HG03139 (cell line): ENCODE results near the gene ALK.

Experiments used
- ATAC-seq: cut with Tn5 transposase; IDR thresholded peaks from one replicate; pipeline ENCODE4 v1.9.1; 2021; ENCODE audit not compliant: unreplicated experiment

ALK gene

GRCh38 chr2:29218071-29218470 lies 703.3 kb downstream of the ALK start:
- no peak for ATAC-seq

DNA sequence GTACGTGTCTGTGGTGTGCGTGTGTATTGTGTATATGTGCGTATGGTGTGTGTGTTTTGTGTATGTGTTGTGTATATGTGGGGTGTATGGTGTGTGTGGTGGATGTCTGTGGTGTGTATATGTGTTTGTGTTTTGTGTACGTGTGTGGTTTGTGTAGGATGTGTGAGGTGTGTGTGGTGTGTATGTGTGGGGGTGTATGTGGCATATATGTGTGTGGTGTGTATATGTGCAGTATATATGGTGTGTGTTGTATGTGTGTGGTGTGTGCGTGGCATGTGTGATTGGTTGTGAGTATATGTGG lies 704.8 kb downstream of the ALK start:
- ATAC-seq: no peak

DNA sequence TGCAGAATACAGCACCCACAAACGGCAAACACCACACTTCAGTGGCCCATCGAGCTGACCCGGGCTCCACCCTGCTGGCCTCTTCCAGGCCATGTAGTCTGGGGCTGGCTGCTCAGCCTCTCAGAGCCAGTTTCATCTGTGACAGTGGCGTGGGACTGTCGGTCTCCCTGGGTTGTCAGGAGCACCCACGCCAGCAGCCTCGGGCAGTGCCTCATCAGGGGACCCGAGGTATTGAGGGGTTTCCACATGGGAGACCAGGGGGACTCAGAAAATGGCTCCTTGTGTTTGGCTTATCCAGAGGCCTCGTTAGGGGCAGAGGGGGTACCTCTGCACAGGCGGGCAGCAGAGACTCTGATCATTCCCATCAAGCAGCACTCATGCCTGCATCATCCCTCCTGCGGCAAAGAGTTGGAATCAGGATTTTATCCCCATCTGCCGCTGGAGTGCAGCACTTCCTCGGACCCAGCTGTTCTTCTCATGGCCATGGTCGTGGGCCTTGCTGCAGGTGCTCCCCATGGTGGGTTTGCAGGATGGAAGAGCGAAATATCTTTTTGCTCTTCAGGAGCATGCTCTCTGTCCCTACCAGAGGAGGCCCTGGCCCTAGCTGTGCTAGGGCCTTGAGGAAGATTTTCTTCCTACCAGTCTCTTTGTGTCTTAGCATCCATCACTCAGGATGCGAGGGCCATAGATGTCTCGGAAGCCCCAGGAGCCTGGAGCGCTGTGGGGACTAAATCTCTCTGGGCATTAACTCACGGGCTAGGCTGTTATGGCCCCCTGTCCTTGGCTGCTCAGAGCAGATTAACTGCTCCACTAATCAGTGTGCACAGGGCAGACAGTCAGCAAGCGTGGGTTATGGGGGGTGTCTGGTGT lies 705.4 kb downstream of the ALK start:
- ATAC-seq: no peak

DNA sequence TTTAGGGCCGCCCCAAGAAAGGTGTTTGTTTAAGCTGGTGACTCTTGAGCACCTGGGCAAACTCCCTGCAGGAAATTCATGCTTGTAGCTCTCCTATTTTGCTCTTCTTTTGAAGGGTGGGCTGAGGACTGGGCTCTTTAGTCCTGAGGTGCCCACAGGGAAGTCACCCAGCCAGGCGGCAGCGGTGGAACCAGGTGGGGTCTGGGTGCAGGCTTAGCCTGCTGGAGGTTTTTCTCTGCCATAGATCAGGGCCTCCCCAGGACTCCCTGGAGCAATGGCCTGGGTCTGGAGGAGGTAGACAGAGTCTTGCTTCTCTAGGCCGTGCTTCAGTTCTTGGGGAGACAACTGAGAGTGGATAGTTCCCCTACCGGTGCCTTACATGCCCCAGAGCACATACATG lies 706.3 kb downstream of the ALK start:
- ATAC-seq: no peak

- ATAC-seq: no peak
Measured at GRCh38 chr2:29213888-29214291, 707.5 kb downstream of the ALK start.

- no peak for ATAC-seq
Measured at GRCh38 chr2:29212009-29212408, 709.4 kb downstream of the ALK start.

DNA sequence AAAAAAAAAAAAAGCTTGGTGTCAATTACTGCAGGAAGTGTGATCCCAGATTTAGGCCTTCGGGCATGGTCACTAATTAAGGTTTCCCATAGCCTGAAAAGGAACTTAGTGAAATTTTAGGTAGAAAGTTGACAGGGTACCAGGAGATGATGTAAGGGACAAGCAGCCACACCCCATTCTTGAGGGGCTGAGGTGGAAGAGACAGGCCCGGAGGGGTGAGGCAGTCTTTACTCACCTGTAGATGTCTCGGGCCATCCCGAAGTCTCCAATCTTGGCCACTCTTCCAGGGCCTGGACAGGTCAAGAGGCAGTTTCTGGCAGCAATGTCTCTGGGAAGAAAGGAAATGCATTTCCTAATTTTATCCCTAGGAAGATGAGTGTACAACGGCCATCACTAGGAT lies 711.8 kb downstream of the ALK start:
- no peak for ATAC-seq

DNA sequence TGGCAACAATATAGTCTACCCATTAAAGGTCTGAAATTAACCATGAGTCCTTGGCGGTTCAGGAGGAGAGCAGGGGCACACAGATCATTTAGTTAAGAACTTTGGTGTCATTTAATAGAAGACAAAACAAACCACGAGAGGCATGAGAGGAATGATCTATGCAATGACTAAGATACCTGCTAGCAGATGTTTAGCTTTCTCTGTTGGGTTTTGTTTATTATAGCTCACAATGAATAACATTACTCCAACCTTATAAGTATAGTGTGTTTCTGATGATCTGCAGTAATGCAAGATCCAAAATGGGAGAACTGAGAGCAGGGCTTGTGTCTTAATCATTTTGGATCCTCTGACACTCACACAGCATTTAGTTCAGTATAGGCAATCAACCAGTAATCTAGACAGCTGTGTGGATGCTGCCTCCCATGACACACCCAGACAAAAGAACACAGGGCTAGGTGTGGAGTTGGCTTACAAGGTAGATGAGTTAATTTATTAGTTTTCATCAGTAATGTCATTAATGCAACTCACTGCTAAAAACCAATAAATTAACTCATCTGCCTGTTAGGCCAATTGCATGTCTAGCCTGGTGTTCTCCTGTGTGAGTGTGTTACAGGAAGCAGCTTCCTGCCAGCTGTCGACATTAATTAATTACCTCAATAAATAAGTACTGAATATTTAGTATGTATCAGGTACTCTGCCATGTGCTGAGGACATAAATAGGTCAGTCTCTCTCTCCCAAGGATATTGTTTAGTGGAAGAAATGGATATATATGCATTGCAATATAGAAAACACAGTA lies 713.8 kb downstream of the ALK start:
- no peak for ATAC-seq

- no peak for ATAC-seq
Measured at GRCh38 chr2:29206941-29207340, 714.4 kb downstream of the ALK start.

DNA sequence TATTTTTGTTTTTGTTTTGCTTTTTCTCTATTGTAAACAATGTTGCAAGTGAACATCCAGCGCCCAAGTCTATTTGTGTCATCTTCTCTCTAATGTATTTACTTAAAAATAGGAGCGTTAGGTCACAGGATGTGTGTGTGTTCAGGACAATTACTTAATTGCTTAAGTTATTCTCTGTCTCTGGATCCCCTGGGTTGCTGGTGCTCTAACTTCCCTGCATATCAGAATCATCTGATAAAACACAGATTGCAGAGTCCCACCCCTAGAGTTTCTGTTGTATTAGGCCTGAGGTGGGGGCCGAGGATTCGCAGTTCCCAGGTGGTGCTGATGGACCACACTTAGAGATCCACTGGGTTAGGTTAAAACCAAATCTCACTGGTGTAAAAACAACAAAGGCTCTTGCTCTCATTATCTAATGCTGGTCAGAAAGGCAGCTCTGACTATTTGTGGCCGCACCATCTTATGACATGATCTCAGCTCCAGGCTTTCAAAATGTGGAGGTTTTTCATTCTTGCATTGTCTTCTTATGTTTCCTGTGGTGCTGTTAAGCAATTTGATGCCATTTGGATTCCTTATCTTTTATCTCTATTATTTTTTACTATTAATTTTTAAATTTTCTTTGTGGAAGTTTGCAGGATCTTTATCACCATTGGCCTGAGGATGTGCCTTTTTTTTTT lies 718.4 kb downstream of the ALK start:
- no peak for ATAC-seq

GRCh38 chr2:29201979-29202378 lies 719.4 kb downstream of the ALK start:
- no peak for ATAC-seq

DNA sequence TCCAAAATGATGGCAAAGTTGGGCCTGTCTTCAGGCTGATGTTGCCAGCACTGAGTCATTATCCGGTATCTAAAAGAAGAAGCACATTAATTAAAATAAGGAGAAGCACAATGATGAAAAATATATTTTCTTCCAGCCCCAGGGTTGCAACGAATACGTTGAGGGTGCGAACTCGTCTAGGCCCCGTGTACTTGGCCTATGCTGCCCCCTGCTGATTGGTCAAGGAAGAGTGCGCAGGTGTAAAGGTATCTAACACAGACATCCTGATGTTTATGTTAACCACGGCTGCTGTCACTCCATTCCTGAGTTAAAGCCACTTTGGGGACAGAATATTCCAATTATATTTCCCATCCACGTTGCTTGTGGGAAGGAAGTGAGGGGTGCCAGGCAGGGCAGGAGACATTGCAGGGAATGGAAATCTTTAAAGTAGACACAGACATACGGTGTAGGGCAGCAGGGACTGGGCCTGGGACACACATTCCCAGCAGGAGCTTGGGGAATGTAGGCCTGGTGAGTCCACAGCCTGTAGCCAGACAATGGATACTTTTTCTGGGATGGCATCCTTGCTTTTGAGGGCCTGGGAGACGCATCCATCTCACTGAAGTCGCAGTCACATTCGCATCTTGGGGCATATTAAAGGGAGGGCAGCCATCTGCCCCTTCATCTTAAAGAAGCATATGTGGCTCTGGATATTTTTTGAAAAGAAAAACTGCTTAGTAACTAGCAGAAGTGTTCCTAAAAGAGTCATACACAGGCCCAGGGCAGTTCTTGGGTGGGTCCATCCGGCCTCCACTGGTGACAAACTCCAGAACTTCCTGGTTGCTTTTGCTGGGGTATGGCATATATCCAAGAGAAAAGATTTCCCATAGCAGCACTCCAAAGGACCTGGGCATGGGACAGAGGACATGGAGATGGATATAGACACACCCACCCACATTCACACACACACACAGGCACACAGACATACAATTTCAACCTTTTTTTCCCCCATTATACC lies 724.3 kb downstream of the ALK start:
- no peak for ATAC-seq

- no peak for ATAC-seq
Measured at GRCh38 chr2:29195796-29196195, 725.6 kb downstream of the ALK start.

GRCh38 chr2:29193681-29194080 lies 727.7 kb downstream of the ALK start:
- no peak for ATAC-seq

DNA sequence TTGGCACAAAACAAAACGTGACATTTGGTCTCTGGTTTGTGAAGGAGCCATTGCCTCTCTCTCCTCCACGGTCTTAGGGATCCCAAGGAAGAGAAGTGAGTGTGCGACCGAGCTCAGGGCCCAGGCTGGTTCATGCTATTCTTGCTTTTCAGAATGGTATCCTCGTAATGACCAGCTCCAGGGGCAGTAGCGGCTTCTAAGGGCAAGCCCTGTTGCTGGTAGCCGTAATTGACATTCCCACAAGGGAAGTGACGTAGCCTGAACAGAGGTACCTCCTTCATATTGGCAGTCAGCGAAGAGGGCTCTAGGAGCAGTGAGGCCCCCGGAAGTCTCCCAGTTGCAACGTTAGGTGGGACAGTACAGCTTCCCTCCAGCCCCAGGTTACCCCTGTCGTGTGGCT lies 728.3 kb downstream of the ALK start:
- ATAC-seq: no peak

DNA sequence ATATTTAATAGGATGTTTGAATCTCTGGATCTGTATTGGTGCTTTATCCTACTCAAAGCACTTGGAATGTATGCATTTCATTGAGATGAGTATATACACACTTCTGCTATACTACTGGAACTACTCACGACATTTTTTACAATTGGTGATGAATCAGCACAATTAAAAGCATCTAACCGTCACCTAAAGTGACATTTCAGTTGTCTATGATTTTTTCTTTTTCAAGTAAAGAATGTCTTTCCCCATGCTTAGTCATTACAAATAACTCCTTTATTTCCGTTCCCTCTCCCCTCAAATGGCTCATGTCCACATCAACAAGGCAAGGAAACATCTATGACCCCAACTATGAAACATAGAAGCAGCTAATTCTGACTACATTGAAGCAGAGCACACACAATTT lies 728.9 kb downstream of the ALK start:
- no peak for ATAC-seq

DNA sequence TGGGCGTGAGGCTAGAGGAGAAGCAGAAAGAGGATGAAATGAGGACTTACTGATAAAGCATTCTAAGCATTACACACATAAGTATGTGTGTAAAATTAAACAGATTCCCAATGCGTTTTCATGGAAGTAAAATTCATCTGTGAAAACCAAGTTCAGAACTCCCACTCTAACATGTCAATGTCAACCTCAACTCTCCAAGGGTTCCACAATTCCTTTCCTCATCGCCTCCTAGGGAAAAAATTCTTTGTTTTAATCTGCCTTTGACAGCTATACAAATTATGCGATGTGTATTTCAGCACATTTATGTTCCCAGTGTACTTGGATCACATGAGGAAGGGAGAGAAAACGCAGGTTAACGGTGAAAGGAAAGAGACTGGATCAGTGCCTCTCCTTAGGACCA lies 729.6 kb downstream of the ALK start:
- ATAC-seq: no peak

GRCh38 chr2:29189052-29189451 lies 732.3 kb downstream of the ALK start:
- no peak for ATAC-seq

DNA sequence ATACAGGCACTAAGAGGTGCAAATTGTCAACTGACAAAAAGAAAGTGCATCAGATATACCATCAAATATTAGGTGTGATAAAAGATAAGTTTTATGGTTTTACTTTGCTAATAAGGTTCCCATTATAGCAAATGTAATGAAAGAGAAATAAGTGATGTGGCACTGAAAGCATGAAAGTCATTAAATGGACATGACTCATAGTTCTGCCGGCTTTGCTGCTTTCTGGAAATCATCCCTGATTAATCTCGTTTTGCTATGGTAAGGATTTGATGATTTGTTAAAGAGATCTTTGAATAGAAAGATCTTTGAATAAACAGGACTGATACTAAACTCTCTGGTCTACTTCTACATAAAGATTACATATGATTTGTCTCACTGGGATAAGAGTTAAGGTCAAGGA lies 733.5 kb downstream of the ALK start:
- no peak for ATAC-seq

DNA sequence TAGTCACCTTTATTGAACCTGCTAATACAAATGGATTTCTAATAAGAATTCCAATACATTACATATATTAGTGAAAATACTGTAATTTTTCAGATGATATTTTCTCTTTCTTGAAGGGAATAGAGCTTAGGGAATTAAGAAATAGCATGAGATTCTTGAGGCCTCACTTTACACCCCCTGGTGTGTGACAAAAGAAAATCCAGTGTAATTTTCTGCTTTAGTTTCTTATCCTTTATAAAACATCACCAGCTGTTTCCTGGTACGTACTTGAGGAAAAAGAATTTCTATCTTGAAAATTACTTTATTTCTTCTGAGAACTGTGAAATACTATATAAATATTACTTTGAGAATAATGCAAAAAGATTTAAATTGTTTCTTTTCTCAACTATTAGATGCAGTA lies 734.6 kb downstream of the ALK start:
- ATAC-seq: no peak

DNA sequence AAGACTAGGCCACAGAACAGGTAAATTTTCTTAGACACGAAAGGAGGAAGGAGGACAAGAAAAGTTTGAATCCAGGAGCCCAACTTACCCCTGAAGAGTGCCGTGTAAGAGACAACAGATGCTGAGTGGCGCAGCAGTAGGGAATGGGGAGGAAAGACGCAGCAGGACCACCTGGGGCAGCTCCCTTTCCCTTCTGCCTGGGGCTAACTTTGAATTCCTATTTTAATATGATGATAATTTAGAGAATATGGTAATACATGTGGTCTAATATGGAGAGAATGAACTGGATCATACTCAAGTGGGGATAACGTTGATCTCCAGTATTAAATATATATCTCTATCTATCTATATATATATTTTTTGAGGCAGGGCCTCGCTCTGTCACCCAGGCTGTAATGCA lies 736.9 kb downstream of the ALK start:
- no peak for ATAC-seq
